H54 (cell line): Measurements from ENCODE around the gene PNPLA5.

Experiments used
- DNase-seq: peaks from one replicate; pipeline ENCODE4 v3.0.0; 2011; ENCODE audit warnings: low spot score, mixed read lengths; ENCODE audit not compliant: insufficient read length
- FAIRE-seq: peaks from 3 replicates; lab custom pipeline; 2011; peaks lifted over from hg19 to GRCh38; lab: Jason Lieb, UNC
- POLR2A ChIP-seq: IDR thresholded peaks from 2 replicates; pipeline ENCODE4 v1.6.1; 2011; ENCODE audit warnings: low read depth, mild to moderate bottlenecking, low read length

The PNPLA5 gene

DNA sequence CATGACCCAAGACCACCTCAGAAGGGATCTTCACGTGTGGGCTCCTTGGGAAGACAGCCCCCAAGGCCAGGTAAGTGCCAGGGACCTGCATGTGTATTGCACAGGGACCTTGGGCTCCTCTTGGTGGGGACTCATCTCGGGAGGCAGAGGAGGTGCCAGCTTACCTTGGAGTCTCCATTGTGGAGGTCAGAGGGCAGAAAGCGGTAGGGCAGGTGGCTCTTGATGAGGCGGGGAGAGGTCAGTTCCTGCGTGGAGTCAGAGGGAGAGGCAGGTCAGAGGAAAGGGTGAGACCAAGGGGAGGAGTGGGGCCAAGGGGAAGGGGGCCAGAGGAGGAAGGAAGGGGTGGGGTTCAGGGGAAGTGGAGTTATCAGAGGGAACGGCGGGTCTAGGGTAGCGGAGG, 52.0 kb downstream of the PNPLA5 start:
- FAIRE-seq (no peak), DNase-seq (no peak)
- no peak for TF ChIP-seq POLR2A

DNA sequence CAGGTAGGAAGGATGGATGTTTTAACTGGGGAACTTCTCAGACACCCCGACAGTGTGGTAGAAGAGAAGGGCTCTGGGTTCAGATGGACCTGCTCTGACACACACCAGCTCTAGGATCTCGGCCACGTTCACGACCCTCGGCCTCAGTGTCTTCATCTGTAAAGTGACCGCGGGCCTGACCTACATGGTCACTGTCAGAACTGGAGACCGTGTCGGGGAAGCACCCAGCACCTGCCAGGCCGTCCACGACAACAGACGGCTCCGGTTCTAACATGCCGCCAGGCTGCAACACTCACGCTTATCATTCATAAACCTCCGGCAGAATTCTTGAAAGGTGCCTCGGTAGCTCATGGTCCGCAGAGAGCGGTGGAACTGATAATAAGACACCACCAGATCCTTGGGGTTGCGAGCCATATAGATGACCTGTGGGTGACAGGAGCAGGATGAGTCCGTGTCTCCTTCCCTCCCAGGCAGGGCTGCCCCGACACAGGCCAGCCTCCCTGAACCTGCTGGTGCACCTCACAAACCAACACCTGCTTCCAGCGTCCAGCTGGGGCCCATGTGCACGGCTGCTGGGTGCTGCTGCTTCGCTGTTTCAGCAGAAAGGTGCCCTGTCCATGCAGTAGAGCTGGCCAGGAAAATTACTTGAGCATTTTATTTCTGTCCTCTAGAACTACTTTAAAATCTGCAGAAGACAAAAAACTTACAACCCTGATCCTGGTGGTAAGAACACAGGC, 53.1 kb downstream of the PNPLA5 start:
- DNase-seq (no peak), FAIRE-seq (no peak)
- no peak for TF ChIP-seq POLR2A

GRCh38 chr22:43838161-43838560, 53.7 kb downstream of the PNPLA5 start:
- no peak for TF ChIP-seq POLR2A
- no peak for DNase-seq
- no peak for FAIRE-seq

- FAIRE-seq (no peak), DNase-seq (no peak)
- TF ChIP-seq POLR2A = no peak
Measured at GRCh38 chr22:43837666-43838065, 54.1 kb downstream of the PNPLA5 start.

GRCh38 chr22:43835736-43836135, 56.1 kb downstream of the PNPLA5 start:
- FAIRE-seq = no peak

GRCh38 chr22:43835166-43835565, 56.6 kb downstream of the PNPLA5 start:
- no peak for TF ChIP-seq POLR2A
- FAIRE-seq = no peak

More at GRCh38 chr22:43835736-43836135, 56.1 kb downstream of the PNPLA5 start:
- DNase-seq = no peak
- TF ChIP-seq POLR2A = no peak

DNA sequence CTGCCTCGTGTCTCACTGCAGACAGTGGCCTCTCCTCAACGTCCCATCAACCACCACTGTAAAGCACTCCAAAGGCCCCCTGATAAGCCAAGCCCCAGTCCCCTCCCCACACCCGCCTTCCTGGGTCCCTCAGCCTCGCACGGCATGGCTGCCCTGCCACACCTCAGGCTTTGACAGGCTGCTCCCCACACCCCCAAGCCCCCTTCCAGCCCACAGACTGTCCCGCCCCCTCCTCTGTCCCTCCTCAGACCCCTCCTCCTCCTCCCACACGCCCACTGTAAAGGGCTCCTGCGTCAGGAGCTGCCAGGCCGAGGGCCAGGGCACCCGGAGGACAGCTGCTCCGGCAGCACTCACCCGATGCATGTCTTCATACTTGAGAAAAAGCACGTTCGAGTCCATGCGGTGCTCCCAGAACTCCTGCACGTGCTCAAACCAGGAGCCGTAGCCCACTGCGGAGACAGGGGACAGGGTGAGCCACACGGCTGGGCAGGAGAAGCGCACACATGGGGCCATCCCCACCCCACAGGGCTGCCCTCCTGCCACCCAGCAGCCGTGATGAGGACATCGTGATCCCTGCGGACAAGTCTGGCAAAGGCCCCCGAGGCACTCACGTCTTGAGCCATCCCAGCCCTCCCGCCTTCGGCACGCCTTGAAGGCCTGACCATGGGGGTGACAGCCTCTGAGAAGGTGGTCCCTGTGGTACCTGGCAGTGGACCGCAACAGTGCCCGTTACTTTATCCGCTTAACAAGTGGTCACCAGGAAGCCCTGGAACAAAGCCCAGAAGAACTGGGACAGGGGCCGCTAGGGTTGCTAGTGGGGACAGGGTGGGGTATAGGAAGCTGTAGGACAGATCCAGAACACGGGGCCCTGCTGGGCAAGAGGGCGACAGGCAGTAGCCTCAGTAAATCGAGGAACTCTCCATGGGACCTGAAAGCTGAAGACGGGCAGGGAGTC, 58.2 kb downstream of the PNPLA5 start:
- TF ChIP-seq POLR2A = no peak
- FAIRE-seq (no peak), DNase-seq (no peak)

More at GRCh38 chr22:43835166-43835565, 56.6 kb downstream of the PNPLA5 start:
- DNase-seq = no peak

- TF ChIP-seq POLR2A = no peak
- FAIRE-seq (no peak), DNase-seq (no peak)
Measured at GRCh38 chr22:43832393-43833265, 59.2 kb downstream of the PNPLA5 start.

- TF ChIP-seq POLR2A = no peak
- FAIRE-seq (no peak), DNase-seq (no peak)
Measured at GRCh38 chr22:43831561-43832392, 60.0 kb downstream of the PNPLA5 start.

GRCh38 chr22:43830931-43831560, 60.8 kb downstream of the PNPLA5 start:
- DNase-seq = no peak
- no peak for FAIRE-seq

DNA sequence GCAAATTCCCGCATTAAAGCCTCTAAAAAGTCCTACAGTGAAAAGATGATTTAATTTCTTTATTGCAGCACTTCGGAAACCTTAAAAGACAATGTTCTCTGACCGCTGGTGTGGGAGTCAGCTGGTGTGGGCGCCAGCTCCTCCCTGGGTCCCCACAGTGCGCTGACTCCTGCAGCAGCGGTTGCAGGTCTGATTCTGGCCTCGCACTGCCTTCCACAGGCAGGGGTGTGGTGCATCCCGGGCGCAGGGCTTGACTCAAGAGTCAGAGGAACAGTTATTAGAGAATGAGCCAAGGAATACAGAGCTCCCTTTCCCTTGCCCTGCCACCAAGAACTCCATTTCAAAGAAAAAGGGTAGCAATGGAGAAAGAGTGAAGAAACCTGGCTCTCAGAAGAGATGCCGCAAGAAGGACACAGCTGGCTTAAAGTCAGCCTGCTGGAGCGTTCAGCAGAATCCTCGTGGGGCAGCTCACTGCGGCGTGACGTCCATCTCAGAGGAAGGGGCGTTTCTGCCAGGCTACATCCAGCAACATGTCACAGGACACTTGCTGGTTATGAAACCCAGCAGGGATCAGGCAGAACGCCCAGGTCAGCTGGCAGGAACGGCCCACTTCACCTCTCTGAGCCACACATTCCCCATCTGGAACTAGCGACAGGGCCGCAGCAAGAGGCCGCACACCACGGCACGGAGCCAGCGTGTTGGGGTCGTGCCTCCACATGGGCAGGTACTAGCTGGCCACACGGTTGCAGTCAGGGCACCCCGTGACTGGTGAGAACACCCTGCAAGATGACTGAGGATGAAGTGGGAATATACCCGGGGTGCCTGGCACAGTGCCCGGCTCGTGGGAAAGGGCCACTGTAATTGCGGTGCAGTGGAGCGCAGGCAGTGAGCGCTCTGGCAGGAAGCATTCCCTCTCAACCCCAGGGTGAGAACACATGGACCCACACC, 61.6 kb downstream of the PNPLA5 start:
- no peak for DNase-seq
- no peak for FAIRE-seq
- no peak for TF ChIP-seq POLR2A

More at GRCh38 chr22:43830931-43831560, 60.8 kb downstream of the PNPLA5 start:
- TF ChIP-seq POLR2A = no peak
